ENCODE measurements around the gene ATG4D. TPM values are rescaled to one million over a fixed set of nuclear protein-coding genes. Genes with fewer than 3 reads are reported as not detected.

Gene ATG4D
- total RNA-seq, 1 donor from 2014 or later = 38.5 TPM

DNA sequence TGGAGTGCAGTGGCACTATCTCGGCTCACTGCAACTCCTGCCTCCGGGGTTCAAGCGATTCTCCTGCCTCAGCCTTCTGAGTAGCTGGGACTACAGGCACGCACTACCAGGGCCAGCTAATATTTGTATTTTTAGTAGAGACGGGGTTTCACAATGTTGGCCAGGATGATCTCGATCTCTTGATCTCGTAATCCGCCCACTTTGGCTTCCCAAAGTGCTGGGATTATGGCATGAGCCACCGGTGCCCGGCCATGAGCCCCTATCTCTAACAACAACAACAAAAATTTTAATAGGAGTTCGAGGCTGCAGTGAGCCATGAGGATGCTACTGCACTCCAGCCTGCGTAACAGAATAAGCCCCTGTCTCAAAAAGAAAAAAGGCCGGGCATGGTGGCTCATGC lies 38.4 kb downstream of the ATG4D start:
- no peak for DNase-seq (ENCODE audit: low read depth)
- Histone ChIP-seq H3K27me3 (ENCODE audit: control insufficient read depth, insufficient read depth, low read length) (peaks cover 8% of the 10 kb centered on the region), H3K36me3 (ENCODE audit: control insufficient read depth, insufficient read depth, low read length) (no peaks in the 10 kb centered on the region), H3K4me3 (ENCODE audit: low read depth, low read length) (no peak overlapping the region)
- TF ChIP-seq, protein P1, sequence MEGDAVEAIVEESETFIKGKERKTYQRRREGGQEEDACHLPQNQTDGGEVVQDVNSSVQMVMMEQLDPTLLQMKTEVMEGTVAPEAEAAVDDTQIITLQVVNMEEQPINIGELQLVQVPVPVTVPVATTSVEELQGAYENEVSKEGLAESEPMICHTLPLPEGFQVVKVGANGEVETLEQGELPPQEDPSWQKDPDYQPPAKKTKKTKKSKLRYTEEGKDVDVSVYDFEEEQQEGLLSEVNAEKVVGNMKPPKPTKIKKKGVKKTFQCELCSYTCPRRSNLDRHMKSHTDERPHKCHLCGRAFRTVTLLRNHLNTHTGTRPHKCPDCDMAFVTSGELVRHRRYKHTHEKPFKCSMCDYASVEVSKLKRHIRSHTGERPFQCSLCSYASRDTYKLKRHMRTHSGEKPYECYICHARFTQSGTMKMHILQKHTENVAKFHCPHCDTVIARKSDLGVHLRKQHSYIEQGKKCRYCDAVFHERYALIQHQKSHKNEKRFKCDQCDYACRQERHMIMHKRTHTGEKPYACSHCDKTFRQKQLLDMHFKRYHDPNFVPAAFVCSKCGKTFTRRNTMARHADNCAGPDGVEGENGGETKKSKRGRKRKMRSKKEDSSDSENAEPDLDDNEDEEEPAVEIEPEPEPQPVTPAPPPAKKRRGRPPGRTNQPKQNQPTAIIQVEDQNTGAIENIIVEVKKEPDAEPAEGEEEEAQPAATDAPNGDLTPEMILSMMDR (IDR thresholded peaks at IDR 0.05; ENCODE audit: insufficient read depth, low read length, poor library complexity, severe bottlenecking) = no peak

DNA sequence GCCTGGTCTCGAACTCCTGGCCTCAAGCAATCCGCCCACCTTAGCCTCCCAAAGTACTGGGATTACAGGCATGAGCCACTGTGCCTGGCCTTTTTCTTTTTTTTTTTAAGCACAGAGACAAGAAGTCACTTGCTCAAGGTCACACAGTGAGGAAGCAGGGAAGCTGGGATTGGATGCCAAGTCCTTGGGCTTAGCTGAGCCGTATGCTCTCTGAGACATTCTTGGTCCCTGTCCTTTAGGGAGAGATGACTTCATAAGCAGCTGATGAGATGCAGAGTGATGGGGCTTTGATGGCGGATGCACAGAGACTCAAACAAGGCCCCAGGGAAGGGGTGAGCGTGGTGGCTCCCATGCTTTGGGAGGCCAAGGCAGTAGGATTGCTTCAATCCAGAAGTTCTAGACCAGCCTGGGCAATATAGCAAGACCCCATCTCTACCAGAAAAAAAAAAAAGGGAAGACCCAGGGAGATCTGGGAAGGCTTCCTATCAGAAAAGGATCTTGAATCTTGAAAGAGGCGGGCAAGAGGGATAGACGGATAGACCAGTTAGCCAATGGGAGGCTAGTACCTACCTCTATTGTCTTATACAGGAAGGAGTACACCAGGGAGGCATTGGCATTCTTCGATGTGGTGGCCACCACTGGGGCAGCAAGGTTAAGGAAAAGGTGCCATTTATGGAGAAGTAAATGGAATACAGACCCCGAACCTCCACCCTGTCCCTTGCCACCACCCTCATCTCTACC lies 39.5 kb downstream of the ATG4D start:
- H3K36me3 ChIP-seq (ENCODE audit: control insufficient read depth, insufficient read depth, low read length) = no peaks in the 10 kb centered on the region
- DNase-seq (ENCODE audit: low read depth) = no peak
- peaks cover 13% of the 10 kb centered on the region for H3K27me3 ChIP-seq (ENCODE audit: control insufficient read depth, insufficient read depth, low read length)
- no peak overlapping the region for H3K4me3 ChIP-seq (ENCODE audit: low read depth, low read length)
- TF ChIP-seq, protein P1 (IDR thresholded peaks at IDR 0.05; ENCODE audit: insufficient read depth, low read length, poor library complexity, severe bottlenecking) = no peak

DNA sequence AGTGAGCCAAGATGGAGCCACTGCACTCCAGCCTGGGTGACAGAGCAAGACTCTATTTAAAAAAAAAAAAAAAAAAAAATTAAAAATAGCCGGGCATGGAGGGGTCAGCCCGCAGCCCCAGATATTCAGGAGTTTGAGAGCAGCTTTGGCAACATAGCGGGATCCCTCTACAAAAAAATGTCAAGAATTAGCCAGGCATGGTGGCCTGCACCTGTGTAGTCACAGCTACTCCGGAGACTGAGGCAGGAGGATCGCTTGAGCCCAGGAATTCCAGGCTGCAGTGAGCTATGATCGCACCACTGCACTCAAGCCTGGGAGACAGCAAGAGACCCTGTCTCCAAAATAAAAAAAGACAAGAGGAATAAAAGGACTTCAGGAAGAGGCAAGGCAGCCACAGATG lies 42.7 kb downstream of the ATG4D start:
- TF ChIP-seq, protein P1 (IDR thresholded peaks at IDR 0.05; ENCODE audit: insufficient read depth, low read length, poor library complexity, severe bottlenecking) = no peak
- DNase-seq (ENCODE audit: low read depth) = no peak
- no peaks in the 10 kb centered on the region for H3K36me3 ChIP-seq (ENCODE audit: control insufficient read depth, insufficient read depth, low read length)
- H3K27me3 ChIP-seq (ENCODE audit: control insufficient read depth, insufficient read depth, low read length) = peaks cover 13% of the 10 kb centered on the region
- no peak overlapping the region for H3K4me3 ChIP-seq (ENCODE audit: low read depth, low read length)

DNA sequence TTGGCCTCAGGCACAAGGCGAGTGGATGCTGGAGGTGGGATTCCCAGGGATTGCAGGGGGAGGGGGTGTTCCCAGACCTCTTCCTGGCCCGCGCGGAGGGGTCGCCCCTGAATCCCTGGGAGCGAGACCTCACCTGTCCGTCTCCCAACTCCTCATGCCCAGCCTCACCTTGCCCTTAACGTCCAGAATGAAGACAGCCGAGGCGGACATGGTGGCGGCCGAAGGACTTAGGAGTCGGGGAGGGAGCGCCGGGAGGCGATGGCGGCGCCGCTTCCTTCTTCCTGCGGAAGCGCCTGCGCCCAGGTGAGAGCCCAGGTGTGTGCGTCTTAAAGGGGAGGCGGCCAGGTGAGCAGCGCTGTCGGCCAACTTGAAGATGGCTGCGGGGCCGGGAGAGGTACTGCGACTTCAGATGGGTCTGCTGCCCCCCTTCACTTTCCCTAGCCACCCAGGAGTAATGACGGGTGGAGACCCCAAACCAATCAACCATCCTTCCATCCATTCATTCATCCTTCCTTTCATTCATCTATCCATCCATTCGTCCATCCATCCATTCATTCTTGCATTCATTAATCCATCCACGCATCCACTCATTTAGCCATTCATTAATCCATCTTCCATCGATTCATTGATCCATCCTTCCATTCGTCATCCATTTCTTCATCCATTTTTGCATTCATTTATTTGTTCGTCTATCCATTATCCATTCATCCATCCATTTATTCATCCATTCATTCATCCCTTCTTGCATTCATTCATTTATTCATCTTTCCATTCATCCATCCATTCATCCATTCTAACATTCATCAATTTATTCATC lies 43.5 kb downstream of the ATG4D start, which contains the start of gene AP1M2:
AP1M2 (minus strand) TSS at position 291 of the 817 bp plus-strand sequence; CDS start at position 210, 81 bp downstream.
- DNase-seq (ENCODE audit: low read depth) = no peak
- no peaks in the 10 kb centered on the region for H3K36me3 ChIP-seq (ENCODE audit: control insufficient read depth, insufficient read depth, low read length)
- peak within 1 kb of the TSS; percentile 13 for H3K4me3 ChIP-seq (ENCODE audit: low read depth, low read length)
- TF ChIP-seq, protein P1 (IDR thresholded peaks at IDR 0.05; ENCODE audit: insufficient read depth, low read length, poor library complexity, severe bottlenecking) = no peak
- H3K27me3 ChIP-seq (ENCODE audit: control insufficient read depth, insufficient read depth, low read length) = peaks cover 13% of the 10 kb centered on the region

DNA sequence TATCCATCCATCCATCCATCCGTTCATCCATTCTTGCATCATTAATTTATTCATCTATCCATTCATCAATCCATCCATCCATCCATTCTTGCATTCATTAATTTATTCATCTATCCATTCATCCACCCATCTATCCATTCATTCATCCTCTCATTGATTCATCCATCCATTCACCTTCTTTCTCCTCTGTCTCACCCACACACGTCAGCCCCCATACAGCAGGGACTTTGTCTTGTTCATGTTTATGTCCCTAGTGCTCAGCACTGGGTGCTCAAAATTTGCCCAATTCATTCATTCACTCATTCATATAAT lies 44.1 kb downstream of the ATG4D start:
- peaks cover 13% of the 10 kb centered on the region for H3K27me3 ChIP-seq (ENCODE audit: control insufficient read depth, insufficient read depth, low read length)
- H3K4me3 ChIP-seq (ENCODE audit: low read depth, low read length) = no peak overlapping the region
- TF ChIP-seq, protein P1 (IDR thresholded peaks at IDR 0.05; ENCODE audit: insufficient read depth, low read length, poor library complexity, severe bottlenecking) = no peak
- DNase-seq (ENCODE audit: low read depth) = no peak
- H3K36me3 ChIP-seq (ENCODE audit: control insufficient read depth, insufficient read depth, low read length) = no peaks in the 10 kb centered on the region

Measured in kidney epithelial cell (primary cell).